ENCODE measurements around the gene PPM1F. TPM values are rescaled to one million over a fixed set of nuclear protein-coding genes. Genes with fewer than 3 reads are reported as not detected.

The PPM1F gene
- total RNA-seq, 1 donor = 23.5 TPM

- H3K9me3 ChIP-seq (ENCODE audit: low read depth, low read length) = no peaks in the 10 kb centered on the region
- H3K27me3 ChIP-seq (ENCODE audit: insufficient read depth, low read length) = no peaks in the 10 kb centered on the region
- H3K4me1 ChIP-seq (ENCODE audit: insufficient read depth, low read length) = no peaks in the 10 kb centered on the region
- H3K4me3 ChIP-seq (ENCODE audit: low read length) = no peak overlapping the region
These were observed 15.9 kb upstream of the PPM1F start for GRCh38 chr22:21968452-21969129.

GRCh38 chr22:21967693-21968271, 15.1 kb upstream of the PPM1F start:
- no peaks in the 10 kb centered on the region for H3K27me3 ChIP-seq (ENCODE audit: insufficient read depth, low read length)
- H3K4me3 ChIP-seq (ENCODE audit: low read length) = no peak overlapping the region
- no peaks in the 10 kb centered on the region for H3K9me3 ChIP-seq (ENCODE audit: low read depth, low read length)
- no peaks in the 10 kb centered on the region for H3K4me1 ChIP-seq (ENCODE audit: insufficient read depth, low read length)

- Histone ChIP-seq H3K4me1 (ENCODE audit: insufficient read depth, low read length) (no peaks in the 10 kb centered on the region), H3K9me3 (ENCODE audit: low read depth, low read length) (no peaks in the 10 kb centered on the region), H3K27me3 (ENCODE audit: insufficient read depth, low read length) (no peaks in the 10 kb centered on the region), H3K4me3 (ENCODE audit: low read length) (no peak overlapping the region)
These were observed 14.2 kb upstream of the PPM1F start for GRCh38 chr22:21966643-21967516.

GRCh38 chr22:21965762-21966288, 13.2 kb upstream of the PPM1F start:
- no peaks in the 10 kb centered on the region for H3K4me1 ChIP-seq (ENCODE audit: insufficient read depth, low read length)
- no peaks in the 10 kb centered on the region for H3K9me3 ChIP-seq (ENCODE audit: low read depth, low read length)
- H3K27me3 ChIP-seq (ENCODE audit: insufficient read depth, low read length) = no peaks in the 10 kb centered on the region
- no peak overlapping the region for H3K4me3 ChIP-seq (ENCODE audit: low read length)

- Histone ChIP-seq H3K4me1 (ENCODE audit: insufficient read depth, low read length) (no peaks in the 10 kb centered on the region), H3K9me3 (ENCODE audit: low read depth, low read length) (no peaks in the 10 kb centered on the region), H3K4me3 (ENCODE audit: low read length) (no peak overlapping the region), H3K27me3 (ENCODE audit: insufficient read depth, low read length) (no peaks in the 10 kb centered on the region)
These were observed 12.4 kb upstream of the PPM1F start for GRCh38 chr22:21964918-21965484.

GRCh38 chr22:21964234-21964633, 11.6 kb upstream of the PPM1F start:
- Histone ChIP-seq H3K4me1 (ENCODE audit: insufficient read depth, low read length) (no peaks in the 10 kb centered on the region), H3K4me3 (ENCODE audit: low read length) (no peak overlapping the region), H3K9me3 (ENCODE audit: low read depth, low read length) (no peaks in the 10 kb centered on the region), H3K27me3 (ENCODE audit: insufficient read depth, low read length) (no peaks in the 10 kb centered on the region)

GRCh38 chr22:21963790-21964211, 11.2 kb upstream of the PPM1F start:
- Histone ChIP-seq H3K27me3 (ENCODE audit: insufficient read depth, low read length) (no peaks in the 10 kb centered on the region), H3K4me1 (ENCODE audit: insufficient read depth, low read length) (no peaks in the 10 kb centered on the region), H3K4me3 (ENCODE audit: low read length) (no peak overlapping the region), H3K9me3 (ENCODE audit: low read depth, low read length) (no peaks in the 10 kb centered on the region)

GRCh38 chr22:21963286-21963685, 10.6 kb upstream of the PPM1F start:
- Histone ChIP-seq H3K9me3 (ENCODE audit: low read depth, low read length) (no peaks in the 10 kb centered on the region), H3K4me1 (ENCODE audit: insufficient read depth, low read length) (no peaks in the 10 kb centered on the region), H3K4me3 (ENCODE audit: low read length) (no peak overlapping the region), H3K27me3 (ENCODE audit: insufficient read depth, low read length) (no peaks in the 10 kb centered on the region)

GRCh38 chr22:21962655-21962949, 10.0 kb upstream of the PPM1F start:
- Histone ChIP-seq H3K4me1 (ENCODE audit: insufficient read depth, low read length) (no peaks in the 10 kb centered on the region), H3K9me3 (ENCODE audit: low read depth, low read length) (no peaks in the 10 kb centered on the region)

GRCh38 chr22:21961886-21962654, 9.4 kb upstream of the PPM1F start:
- Histone ChIP-seq H3K4me3 (ENCODE audit: low read length) (no peak overlapping the region), H3K4me1 (ENCODE audit: insufficient read depth, low read length) (no peaks in the 10 kb centered on the region), H3K27me3 (ENCODE audit: insufficient read depth, low read length) (no peaks in the 10 kb centered on the region), H3K9me3 (ENCODE audit: low read depth, low read length) (no peaks in the 10 kb centered on the region)

More at GRCh38 chr22:21962655-21962949, 10.0 kb upstream of the PPM1F start:
- no peaks in the 10 kb centered on the region for H3K27me3 ChIP-seq (ENCODE audit: insufficient read depth, low read length)
- H3K4me3 ChIP-seq (ENCODE audit: low read length) = no peak overlapping the region

GRCh38 chr22:21961127-21961867, 8.6 kb upstream of the PPM1F start:
- Histone ChIP-seq H3K27me3 (ENCODE audit: insufficient read depth, low read length) (no peaks in the 10 kb centered on the region), H3K4me3 (ENCODE audit: low read length) (no peak overlapping the region), H3K4me1 (ENCODE audit: insufficient read depth, low read length) (no peaks in the 10 kb centered on the region), H3K9me3 (ENCODE audit: low read depth, low read length) (no peaks in the 10 kb centered on the region)

- H3K9me3 ChIP-seq (ENCODE audit: low read depth, low read length) = no peaks in the 10 kb centered on the region
- H3K4me1 ChIP-seq (ENCODE audit: insufficient read depth, low read length) = no peaks in the 10 kb centered on the region
- no peaks in the 10 kb centered on the region for H3K27me3 ChIP-seq (ENCODE audit: insufficient read depth, low read length)
- H3K4me3 ChIP-seq (ENCODE audit: low read length) = no peak overlapping the region
These were observed 7.8 kb upstream of the PPM1F start for GRCh38 chr22:21960200-21961126.

All from mononuclear cell (primary cell).